Heart left ventricle (tissue), 16 donors: ENCODE data around the gene MYDGF. TPM values are rescaled to one million over a fixed set of nuclear protein-coding genes. Genes with fewer than 3 reads are reported as not detected.

ENCODE experiments used
- ATAC-seq, 4 donors: fragments of 200-7000 bp; cut with Tn5 transposase; one replicate each; pipeline ENCODE4 v1.9.1; 2020 to 2022; ENCODE audit warnings: moderate library complexity in 4 of 4, mild to moderate bottlenecking in 3 of 4, moderate number of reproducible peaks in 1 of 4
- DNase-seq, 5 donors: peaks; one replicate each; pipeline ENCODE4 v3.0.0-alpha.2; 2020
- H3K27ac ChIP-seq, 12 donors: fragments of 200-600 bp; sonication (generic) in 4 of 12; one replicate each; pipeline versions ENCODE4 v1.5.0 to v1.8.0; 2016 to 2022; ENCODE audit warnings: mild to moderate bottlenecking in 2 of 12
- H3K27me3 ChIP-seq, 9 donors: fragments of 200-600 bp; sonication (generic) in 2 of 9; one replicate each; pipeline versions ENCODE4 v1.5.1 to v1.8.0; 2016 to 2022; ENCODE audit warnings: mild to moderate bottlenecking in 3 of 9
- H3K36me3 ChIP-seq, 9 donors: fragments of 200-600 bp; sonication (generic) in 2 of 9; one replicate each; pipeline versions ENCODE4 v1.5.0 to v1.8.0; 2018 to 2022; ENCODE audit warnings: mild to moderate bottlenecking in 2 of 9
- H3K4me1 ChIP-seq, 12 donors: fragments of 200-600 bp; sonication (generic) in 4 of 12; one replicate each; pipeline versions ENCODE4 v1.5.0 to v1.8.0; 2016 to 2022; ENCODE audit warnings: mild to moderate bottlenecking in 3 of 12
- H3K4me3 ChIP-seq, 12 donors: fragments of 200-600 bp; sonication (generic) in 4 of 12; one replicate each; pipeline versions ENCODE4 v1.5.0 to v1.8.0; 2017 to 2022; ENCODE audit warnings: mild to moderate bottlenecking in 9 of 12, moderate library complexity in 4 of 12
- H3K9me3 ChIP-seq, 12 donors: fragments of 200-600 bp; sonication (generic) in 4 of 12; one replicate each; pipeline versions ENCODE4 v1.5.0 to v1.8.0; 2016 to 2022; ENCODE audit warnings: mild to moderate bottlenecking in 1 of 12
- CTCF ChIP-seq, 12 donors: fragments of 200-600 bp; sonication (generic) in 4 of 12; IDR thresholded peaks; one replicate each; pipeline versions ENCODE4 v1.5.0 to v1.8.0; 2018 to 2022; ENCODE audit warnings: antibody characterized with exemption in 12 of 12, mild to moderate bottlenecking in 5 of 12
- POLR2A ChIP-seq, 2 donors: fragments of 450-650 bp; IDR thresholded peaks; one replicate each; pipeline ENCODE4 v1.6.1; 2017; ENCODE audit warnings: antibody characterized with exemption in 2 of 2, mild to moderate bottlenecking in 2 of 2, moderate library complexity in 2 of 2
- WGBS, 4 donors: extraction: QIAGEN DNeasy Blood & Tissue Kit in 2 of 4; methylation state at CpG; one replicate each; pipeline versions ENCODE4 v1.1.5 to v1.1.7; 2013 to 2018; 5-methylcytosine and 5-hydroxymethylcytosine counted together
- intact Hi-C, 10 donors: fragments of 100-400 bp; cut with DNase I; formaldehyde crosslinking; loops; one replicate each; pipeline versions ENCODE4 v1.11.1 to v1.14.2; 2022
- polyA plus RNA-seq, 2 donors: library from polyadenylated mRNA; stranded (reverse); fragments of 200-250 nt; gene quantifications; one replicate each; pipeline ENCODE4 v1.2.3, GENCODE V29; 2013
- total RNA-seq, 9 donors: library from RNA; depleted of rRNA in 2 of 9; stranded (reverse); fragments of >200 nt in 2 of 9; fragmentation: NEBNext Ultra II Directional in 3 of 9; extraction: Animal tissue kit (Norgen Biotek cat#: 25700) in 3 of 9; gene quantifications; one replicate each; pipeline versions ENCODE4 v1.1.0 to v1.2.4, GENCODE V29; 2016 to 2023
- donor health status: ischemic (EF 13 %, LVEDD 7.1; RV severe dilation, severe dysfunction).
- donor health status: healthy with polysubstance abuse.
- donor health status: DM: no; HTN: yes; CAD: no.
- donor health status: DM: no; HTN: no; CAD: no.
- donor health status: ischemic (EF 25% LVEDD 6.9; RV normal size, moderate dysfunction).
- donor health status: ischemic (EF 25% LVEDD 5.7; RV mildly dilated, moderate dysfunction).
- donor health status: healthy.
- donor health status: DM: yes; HTN: yes; CAD: no.
- donor health status: ischemic (EF 35%, LVEDD 5.7; RV mildly dilated, moderate dysfunction).
- donor health status: nonischemic (EF 11% LVEDD 7.7; RV severe dilation, severe dysfunction).
- donor health status: DM: yes; HTN: yes; CAD: no.
- donor health status: PGD.
- donor health status: ischemic (EF 29% LVEDD 5.4; RV normal size, mild dysfunction).
- donor health status: nonischemic (EF 23%, LVEDD 6.1; RV moderate dilation, normal function).

MYDGF gene
- total and polyA plus RNA-seq, 11 donors: 19.1 to 201 (median 25.8) TPM

GRCh38 chr19:4638828-4639530, 31.2 kb downstream of the MYDGF start, which contains the start of gene TNFAIP8L1:
TNFAIP8L1 (plus strand) TSS chr19:4639516; CDS start chr19:4651870, 12,354 bp downstream.
- peak within 1 kb of the TSS; percentile 58 to 88 (median 81) for H3K4me3 ChIP-seq
- ATAC-seq: peak; percentile 93 to 95 (median 94)
- peaks cover 0 to 63% (median 30%) of the 10 kb centered on the region in 12 donors for H3K4me1 ChIP-seq
- H3K36me3 ChIP-seq: no peaks in the 10 kb centered on the region
- 2 to 5% (median 3%) methylated on average over 24 to 49 of the region's 49 CpGs for WGBS, 4 donors
- H3K27ac ChIP-seq: peak within 1 kb of the TSS; percentile 7 to 92 (median 84)
- no peaks in the 10 kb centered on the region for H3K9me3 ChIP-seq
- H3K27me3 ChIP-seq: no peaks in the 10 kb centered on the region
- intact Hi-C loops: loop anchor here in 8 of 10 donors (1.0 to 5.0 kb wide), 3 partner anchors 9 to 82 kb away; partner anchors contain the start of gene SEMA6B (in 8 of the 8)
- DNase-seq: peak; percentile 97 to 99 (median 98)
- no peak for TF ChIP-seq CTCF (IDR thresholded peaks at IDR 0.05)
- TF ChIP-seq POLR2A (IDR thresholded peaks at IDR 0.05): peak in 1 of 2 donors; percentile 32

DNA sequence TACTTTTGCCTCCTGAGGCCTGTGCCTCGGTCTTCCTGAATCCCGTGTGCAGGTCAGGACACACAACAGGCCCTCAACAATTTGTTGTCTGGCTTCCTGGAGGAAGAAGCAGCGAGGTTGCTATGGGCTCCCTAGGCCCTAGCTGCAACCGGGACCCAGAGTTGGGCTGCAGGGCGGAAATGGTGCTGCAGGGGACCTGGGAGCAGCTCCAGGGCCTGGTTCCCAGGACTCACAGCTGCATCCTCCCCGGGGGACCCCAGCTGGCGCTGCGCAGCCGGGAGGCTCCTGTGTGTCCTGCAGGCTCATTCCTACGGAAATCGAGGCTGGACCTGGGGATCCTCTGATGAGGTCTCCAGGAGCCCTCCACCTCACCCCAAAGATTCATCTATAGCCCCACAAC, 31.8 kb downstream of the MYDGF start:
- peak in 3 of 4 donors; percentile 12 to 62 (median 13) for ATAC-seq
- 22 to 53% (median 40%) methylated on average over 10 to 11 of the region's 11 CpGs for WGBS, 4 donors
- Histone ChIP-seq H3K9me3 (no peaks in the 10 kb centered on the region), H3K4me1 (peaks cover 0 to 70% (median 30%) of the 10 kb centered on the region in 12 donors), H3K4me3 (peak overlapping the region in 5 of 12 donors; percentile 9 to 80 (median 54)), H3K27ac (peak overlapping the region in 11 of 12 donors; percentile 61 to 92 (median 82)), H3K27me3 (no peaks in the 10 kb centered on the region), H3K36me3 (no peaks in the 10 kb centered on the region)
- no peak for TF ChIP-seq CTCF (IDR thresholded peaks at IDR 0.05)
- no peak for TF ChIP-seq POLR2A (IDR thresholded peaks at IDR 0.05)
- DNase-seq: peak; percentile 56 to 81 (median 79)
- intact Hi-C loops: loop anchor here in 8 of 10 donors (5.0 kb wide), 2 partner anchors 61 to 81 kb away; partner anchors contain the start of gene SEMA6B (in 8 of the 8)

DNA sequence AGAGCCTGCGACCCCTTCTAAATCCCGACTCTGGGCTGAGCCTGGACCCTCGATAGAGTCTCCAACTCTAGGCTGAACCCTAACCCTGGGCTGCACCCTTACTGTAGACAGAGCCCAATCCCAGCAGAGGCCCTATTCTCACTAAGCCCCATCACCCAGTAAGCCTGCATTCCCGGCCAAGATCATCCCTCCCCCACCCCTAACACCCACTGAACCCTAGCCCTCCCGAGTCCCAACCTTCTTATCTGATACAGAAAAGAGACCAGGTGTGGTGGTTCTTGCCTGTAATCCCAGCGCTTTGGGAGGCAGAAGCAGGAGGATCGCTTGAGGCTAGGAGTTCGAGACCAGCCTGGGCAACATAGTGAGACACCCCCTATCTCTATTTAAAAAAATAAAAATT, 33.4 kb downstream of the MYDGF start:
- DNase-seq: no peak
- no peaks in the 10 kb centered on the region for H3K36me3 ChIP-seq
- peak overlapping the region in 6 of 12 donors; percentile 19 to 69 (median 54) for H3K27ac ChIP-seq
- H3K9me3 ChIP-seq: no peaks in the 10 kb centered on the region
- H3K27me3 ChIP-seq: no peaks in the 10 kb centered on the region
- TF ChIP-seq CTCF (IDR thresholded peaks at IDR 0.05) (no peak), POLR2A (IDR thresholded peaks at IDR 0.05) (no peak)
- peaks cover 0 to 71% (median 31%) of the 10 kb centered on the region in 12 donors for H3K4me1 ChIP-seq
- no peak for ATAC-seq
- WGBS, 4 donors: 56 to 79% (median 63%) methylated on average over 8 of the region's 8 CpGs
- intact Hi-C loops: loop anchor here (1.0 to 5.0 kb wide), 6 partner anchors 59 to 79 kb away; partner anchors contain the start of gene SEMA6B (in 9 of the 10)
- peak overlapping the region in 9 of 12 donors; percentile 16 to 75 (median 57) for H3K4me3 ChIP-seq

GRCh38 chr19:4636151-4636717, 33.9 kb downstream of the MYDGF start:
- Histone ChIP-seq H3K4me1 (peaks cover 0 to 69% (median 31%) of the 10 kb centered on the region in 12 donors), H3K9me3 (no peaks in the 10 kb centered on the region), H3K27me3 (no peaks in the 10 kb centered on the region), H3K36me3 (no peaks in the 10 kb centered on the region), H3K4me3 (peak overlapping the region in 11 of 12 donors; percentile 16 to 75 (median 56)), H3K27ac (peak overlapping the region in 8 of 12 donors; percentile 7 to 69 (median 44))
- peak; percentile 61 to 90 (median 69) for DNase-seq
- intact Hi-C loops: loop anchor here (1.0 to 5.0 kb wide), 6 partner anchors 59 to 79 kb away; partner anchors contain the start of gene SEMA6B (in 9 of the 10)
- 0 to 3% (median 1%) methylated on average over 8 to 43 of the region's 43 CpGs for WGBS, 4 donors
- TF ChIP-seq CTCF (IDR thresholded peaks at IDR 0.05) (peak; percentile 88 to 99 (median 96)), POLR2A (IDR thresholded peaks at IDR 0.05) (no peak)
- ATAC-seq: peak in 2 of 4 donors; percentile 16 to 20
